Dedifferentiated amniotic fluid mesenchymal stem cell (primary cell): ENCODE data around the gene CACNA1S.
A peak's percentile ranks its signal among the peaks of the same experiment; 100 is the strongest.

Source experiments
- DNase-seq: peaks from one replicate; pipeline ENCODE4 v3.0.0-alpha.2; 2016; ENCODE audit errors: extremely low spot score

Gene CACNA1S

DNA sequence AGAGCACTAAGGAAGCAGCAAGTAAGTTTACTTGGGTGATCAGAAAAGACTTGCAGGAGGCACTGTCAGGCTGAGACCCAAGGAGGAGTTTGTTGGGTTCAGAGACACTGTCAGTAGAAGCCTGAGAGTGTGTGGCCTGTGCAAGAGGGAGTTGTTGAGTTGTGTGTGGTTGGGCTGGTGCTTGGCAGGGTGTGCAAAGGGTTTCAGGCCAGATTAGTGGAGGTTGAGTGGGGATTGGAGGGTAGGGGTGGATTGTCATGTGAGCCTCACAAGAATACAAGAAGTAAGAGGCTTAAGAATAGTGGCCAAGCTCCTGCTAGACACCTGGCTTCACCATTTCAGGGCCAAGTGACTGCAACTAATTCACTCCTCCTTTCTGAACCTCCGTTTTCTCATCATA is 79.8 kb downstream of the CACNA1S start:
- DNase-seq, result no peak

DNA sequence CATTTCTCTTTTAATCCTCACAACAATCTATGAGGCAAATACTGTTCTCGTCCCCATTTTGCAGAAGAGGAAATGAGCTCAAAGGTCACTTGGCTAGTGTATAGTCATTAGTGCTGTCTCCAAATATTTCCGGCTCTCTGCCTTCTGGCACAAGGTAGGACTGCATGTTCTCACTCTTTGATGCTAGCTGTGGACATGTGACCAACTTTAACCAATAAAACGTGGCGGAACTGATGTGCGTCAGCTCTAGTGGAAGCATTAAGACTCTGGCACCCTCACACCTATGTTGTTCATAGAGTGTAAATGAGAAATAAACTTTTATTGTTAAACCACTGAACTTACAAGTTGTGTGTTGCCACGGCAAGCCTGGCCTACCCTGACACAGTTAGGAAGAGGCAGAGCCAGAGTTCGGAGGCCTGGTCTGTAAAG is 83.8 kb downstream of the CACNA1S start:
- no peak for DNase-seq

- no peak for DNase-seq
Measured at GRCh38 chr1:201026836-201027235, 85.4 kb downstream of the CACNA1S start.

DNA sequence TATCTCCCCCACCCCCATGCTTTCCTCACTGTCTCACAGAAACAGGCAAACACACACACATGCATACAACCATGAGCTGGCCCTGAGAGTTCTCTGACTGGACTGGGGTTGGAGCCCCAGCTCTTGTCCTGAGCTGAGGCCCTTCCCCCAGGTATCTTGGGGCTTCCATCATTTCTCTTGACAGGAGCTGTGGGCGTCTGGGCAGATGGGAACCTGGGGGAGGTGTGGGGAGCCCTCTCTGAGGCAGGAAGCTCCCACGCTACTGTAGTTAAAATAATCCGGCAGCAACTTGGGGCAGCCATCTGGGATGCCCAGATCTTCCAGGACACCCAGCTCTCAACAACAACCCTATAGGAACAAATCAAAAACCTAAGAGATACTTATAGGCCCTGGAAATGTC is 86.0 kb downstream of the CACNA1S start:
- DNase-seq, result no peak

GRCh38 chr1:201025571-201026002 is 86.6 kb downstream of the CACNA1S start:
- DNase-seq, result no peak

DNA sequence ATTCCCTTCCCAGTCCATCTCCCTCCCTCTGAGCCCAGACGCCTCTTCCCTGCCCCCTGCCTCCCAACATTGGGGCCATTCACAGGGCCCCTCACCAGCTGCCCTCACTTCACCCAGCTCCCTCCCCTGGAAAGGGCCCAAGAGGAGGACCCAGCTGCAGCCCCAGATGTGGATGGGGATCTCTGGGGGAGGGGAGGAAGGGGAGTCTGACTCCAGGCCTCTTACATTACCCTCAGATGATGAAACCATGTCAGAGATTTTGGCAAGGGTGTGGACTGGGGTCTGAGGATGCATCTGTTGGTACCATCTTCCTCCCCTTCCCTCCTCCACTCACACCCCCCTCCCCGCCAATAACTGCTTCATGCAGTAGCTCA is 87.6 kb downstream of the CACNA1S start:
- DNase-seq, result no peak

DNA sequence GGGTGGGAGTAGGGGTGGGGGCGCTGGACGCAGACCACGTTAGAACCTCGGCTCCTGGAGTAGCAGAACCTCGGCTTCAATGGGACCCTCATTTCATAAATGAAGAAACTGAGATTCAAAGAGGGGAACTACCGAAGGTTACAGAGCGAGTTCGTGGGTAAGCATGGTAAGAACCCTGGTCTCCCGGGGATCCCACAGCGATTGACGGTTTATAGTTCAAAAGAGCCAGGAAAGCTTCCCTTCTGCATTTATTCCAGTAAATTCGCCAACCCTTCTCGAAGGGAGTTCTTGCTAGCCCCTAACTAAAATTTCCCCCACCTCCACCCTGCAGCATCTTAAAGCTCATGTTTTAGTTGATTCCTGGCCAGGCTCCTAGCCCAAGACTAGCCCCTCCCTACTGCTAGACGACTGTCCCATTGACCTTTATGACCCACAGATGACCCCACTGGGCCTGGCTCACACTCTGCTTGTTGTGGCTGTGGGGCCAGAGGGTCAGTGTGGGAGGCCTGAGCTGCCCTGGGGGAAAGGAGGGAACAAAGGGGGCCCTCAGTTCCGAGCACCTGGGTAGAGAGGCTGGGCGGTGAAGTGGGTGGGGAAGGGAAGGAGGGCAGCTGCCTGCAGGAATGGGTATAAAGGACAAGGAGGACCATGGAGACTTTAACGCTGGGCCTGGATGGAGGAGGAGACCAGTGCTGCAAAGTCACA is 88.2 kb downstream of the CACNA1S start:
- DNase-seq, result no peak

DNA sequence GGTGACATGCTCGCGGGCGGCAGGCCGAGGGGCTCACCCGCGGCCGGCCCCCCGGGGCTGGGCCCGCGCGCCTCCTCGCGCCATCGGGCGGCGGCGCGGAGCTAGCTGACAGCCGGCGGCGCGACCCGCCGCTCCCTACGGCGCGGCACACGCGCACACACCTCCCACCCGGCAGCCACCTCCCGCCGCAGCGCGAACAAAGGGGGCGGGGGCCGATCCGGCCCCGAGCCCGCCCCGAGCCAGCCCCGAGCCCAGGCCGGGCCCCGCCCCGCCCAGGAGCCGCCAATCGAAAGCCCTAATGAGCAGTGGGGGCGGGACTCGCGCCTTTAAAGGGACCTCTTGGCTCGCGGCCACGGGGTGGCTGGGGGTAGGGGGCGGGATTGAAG is 88.7 kb downstream of the CACNA1S start, which contains the start of gene KIF21B:
Gene KIF21B (minus strand): TSS at position 198 of the 386 bp plus-strand sequence. CDS start 331 bp downstream, outside the sequence.
- no peak for DNase-seq

GRCh38 chr1:201022820-201023516 is 89.3 kb downstream of the CACNA1S start:
- no peak for DNase-seq

GRCh38 chr1:201022493-201022819 is 89.8 kb downstream of the CACNA1S start:
- no peak for DNase-seq

- no peak for DNase-seq
Measured at GRCh38 chr1:201021630-201022492, 90.4 kb downstream of the CACNA1S start.

DNA sequence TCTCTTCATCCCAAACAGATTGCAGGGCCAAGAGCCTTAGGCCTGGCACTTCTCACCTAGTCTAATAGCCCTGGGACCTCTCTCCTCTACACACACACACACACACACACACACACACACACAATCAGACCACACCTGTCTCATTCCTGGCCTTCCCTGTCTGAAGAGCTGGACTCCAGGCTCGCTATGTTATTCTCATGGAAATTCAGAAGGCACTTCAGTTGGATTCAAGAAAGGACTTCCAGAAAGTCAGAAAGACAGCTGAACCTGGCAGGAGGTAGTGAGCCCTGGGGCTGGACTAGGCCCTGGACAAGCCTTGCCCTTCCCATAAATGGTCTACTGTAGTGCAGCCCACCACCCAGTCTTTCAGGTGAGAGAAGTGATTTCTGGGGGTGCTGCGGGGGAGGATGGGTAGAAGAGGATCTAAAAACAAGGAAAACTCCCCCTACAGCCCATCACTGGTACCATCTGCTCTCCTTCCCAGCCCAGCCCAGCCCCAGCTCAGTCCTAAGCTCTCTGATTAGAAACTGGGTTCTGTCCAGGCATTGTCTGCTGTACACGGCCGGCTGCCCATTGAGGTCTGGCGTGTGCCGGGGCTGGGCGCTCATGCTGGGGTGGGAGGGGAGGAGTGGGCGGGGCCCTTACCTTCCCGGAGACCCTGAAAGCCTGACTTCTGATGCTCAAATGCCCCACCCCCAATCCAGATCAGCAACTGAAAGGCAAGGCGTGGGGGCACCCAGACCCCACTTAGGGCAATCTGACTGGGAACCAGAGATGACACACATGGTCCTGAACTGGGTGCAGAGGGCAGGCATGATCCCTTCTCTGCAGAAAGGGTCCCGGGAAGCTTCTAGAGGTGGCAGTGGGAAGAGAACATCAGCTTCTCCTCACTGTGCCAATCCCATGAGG is 91.3 kb downstream of the CACNA1S start:
- DNase-seq, result no peak

GRCh38 chr1:201020040-201020591 is 92.1 kb downstream of the CACNA1S start:
- no peak for DNase-seq

DNA sequence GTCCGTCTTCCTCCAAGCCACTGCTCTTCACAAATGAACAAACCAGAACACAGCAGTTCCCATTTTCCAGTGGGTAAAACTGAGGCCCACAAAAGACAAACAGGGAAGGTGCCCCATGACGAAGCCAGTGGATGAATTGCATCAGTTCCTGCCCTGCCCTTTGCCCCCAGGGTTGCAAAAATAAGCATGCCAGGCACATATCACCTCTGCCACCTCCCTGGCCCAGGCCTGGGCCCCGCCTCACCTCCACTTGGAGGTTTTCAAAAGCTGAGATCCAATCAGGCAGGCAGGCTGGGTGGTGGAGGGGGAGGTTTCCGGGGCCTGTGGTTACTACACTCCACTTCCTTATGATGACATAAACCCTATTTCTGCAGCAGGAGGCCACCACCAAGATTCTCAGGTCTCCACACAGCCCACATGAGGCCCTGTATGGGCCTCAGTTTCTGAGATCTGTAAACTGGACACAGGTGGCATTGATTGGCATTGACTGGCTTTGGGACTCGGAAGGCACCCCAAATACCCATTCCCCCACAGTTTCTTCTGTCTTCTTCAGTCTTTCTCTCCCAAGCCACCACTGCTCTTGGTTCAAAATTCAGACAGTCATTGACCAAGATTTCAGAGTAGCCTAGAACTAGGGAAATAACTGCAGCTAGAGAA is 92.8 kb downstream of the CACNA1S start:
- DNase-seq, result no peak

DNA sequence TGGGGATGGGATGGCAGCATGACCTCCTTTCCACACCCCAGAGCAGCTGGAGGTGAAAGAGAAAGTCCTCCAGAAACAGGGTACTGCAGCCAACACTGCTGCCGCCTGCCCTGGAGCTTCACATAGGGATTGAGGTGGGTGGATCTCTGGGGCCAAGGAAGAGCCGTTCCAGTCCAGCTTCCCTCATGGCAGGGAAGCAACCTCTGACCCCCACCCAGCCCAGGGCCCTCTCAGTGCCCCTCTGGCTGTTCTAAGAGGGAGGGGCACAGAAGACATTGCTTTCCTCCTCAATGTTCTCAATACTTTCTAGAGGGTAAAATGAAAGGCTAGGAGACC is 94.4 kb downstream of the CACNA1S start:
- no peak for DNase-seq

DNA sequence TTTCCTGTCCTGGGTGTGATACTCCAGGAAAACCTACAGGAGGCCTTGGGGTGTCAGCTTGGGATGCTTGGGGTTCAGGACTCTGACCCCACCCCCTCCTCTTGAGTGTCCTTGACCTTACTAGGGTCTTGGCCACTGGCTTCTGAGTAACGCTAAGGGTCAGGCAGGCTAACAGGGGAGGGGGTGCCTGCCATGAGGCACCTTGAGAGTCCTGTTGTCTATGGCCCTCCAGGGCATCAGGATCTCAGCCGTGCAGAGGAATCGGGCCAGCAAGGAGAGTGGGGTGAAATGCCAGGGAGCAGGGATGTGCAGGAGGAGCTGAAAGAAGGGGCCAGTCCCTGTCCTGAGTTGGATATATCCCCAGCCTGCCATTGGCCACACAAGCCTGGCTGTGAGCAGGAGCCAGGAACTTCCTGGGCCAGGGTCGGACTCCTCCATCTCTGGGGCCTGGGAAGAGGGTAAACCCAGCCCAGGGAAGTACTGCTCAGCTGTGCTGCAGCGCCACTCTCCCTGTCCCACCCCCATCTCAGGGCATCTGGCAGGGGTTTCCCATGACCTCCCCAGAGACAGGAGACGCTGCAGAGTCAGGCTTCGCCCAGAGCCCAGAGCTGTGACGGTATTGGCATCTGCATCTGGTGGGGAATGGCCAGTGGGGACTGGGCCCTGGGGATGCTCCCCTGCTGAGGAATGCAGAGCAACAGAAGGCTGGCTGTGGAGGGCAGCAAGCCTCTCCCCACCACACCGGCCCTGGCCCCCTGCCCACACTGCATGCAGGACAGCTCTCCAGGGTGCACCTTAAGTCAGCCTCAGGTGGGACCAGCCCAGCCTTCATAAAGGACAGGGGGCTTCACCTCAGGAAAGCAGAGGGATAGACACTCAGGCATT is 95.0 kb downstream of the CACNA1S start:
- no peak for DNase-seq

GRCh38 chr1:201016211-201016651 is 96.0 kb downstream of the CACNA1S start:
- peak; percentile 25 for DNase-seq

DNA sequence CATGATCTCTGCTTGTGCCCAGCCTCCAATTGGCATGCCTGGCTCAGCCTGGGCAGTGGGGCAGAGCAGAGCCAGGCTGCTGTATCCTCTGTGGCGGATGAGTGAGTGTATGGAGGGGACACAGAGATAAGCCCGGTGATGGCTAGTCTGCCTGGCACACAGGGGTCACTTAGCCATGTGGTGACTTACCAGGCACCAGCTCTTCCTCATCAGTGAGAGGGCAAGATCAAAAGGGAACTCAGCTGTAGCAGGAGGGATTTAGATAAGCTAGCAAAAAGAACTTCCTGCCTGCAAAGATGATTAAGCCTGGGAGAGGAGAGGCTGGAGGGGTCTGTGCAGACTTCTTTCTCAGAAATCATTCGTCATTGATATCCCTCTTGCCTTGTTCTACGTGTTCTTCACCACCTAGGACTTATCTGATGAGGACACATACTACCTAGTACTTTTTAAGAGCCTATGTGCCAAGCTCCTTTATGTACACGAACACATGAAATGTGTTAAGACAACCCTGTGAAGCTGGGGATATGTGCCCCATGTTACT is 96.6 kb downstream of the CACNA1S start:
- DNase-seq, result no peak

- DNase-seq, result no peak
Measured at GRCh38 chr1:201014816-201015200, 97.4 kb downstream of the CACNA1S start.
